GM12892 (cell line): ENCODE data around the gene MYBPC1.

Experiments
- POLR2A ChIP-seq: IDR thresholded peaks from 2 replicates; pipeline ENCODE4 v1.6.1; 2011; ENCODE audit warnings: low read depth, low read length, control low read depth
- POLR2AphosphoS5 ChIP-seq: IDR thresholded peaks from 2 replicates; pipeline ENCODE4 v1.6.1; 2011; ENCODE audit warnings: low read depth, low read length, control low read depth

GRCh38 chr12:101592921-101593320 lies 1.9 kb upstream of the MYBPC1 start:
- TF ChIP-seq POLR2AphosphoS5 (no peak), POLR2A (no peak)
